BLaER1 treated with 17β-estradiol and CSF1 and Interleukin-3, amounts not matched to agents 10 nM and 100 nM (cell line): Measurements from ENCODE around the gene EIF2B4.
A peak's percentile ranks its signal among the peaks of the same experiment; 100 is the strongest.

ENCODE experiments used
- H3K27ac ChIP-seq, 11 experiments: shearing (Covaris generic); formaldehyde crosslinking; 2 replicates each; pipeline ENCODE4 v1.8.1; 2022
- H3K27me3 ChIP-seq, 11 experiments: shearing (Covaris generic); formaldehyde crosslinking; 2 replicates each; pipeline ENCODE4 v1.8.1; 2022
- H3K36me3 ChIP-seq, 11 experiments: shearing (Covaris generic); formaldehyde crosslinking; 2 replicates each; pipeline ENCODE4 v1.8.1; 2022
- H3K4me1 ChIP-seq, 10 experiments: shearing (Covaris generic); formaldehyde crosslinking; 2 replicates each; pipeline ENCODE4 v1.8.1; 2022
- H3K4me2 ChIP-seq, 11 experiments: shearing (Covaris generic); formaldehyde crosslinking; 2 replicates each; pipeline ENCODE4 v1.8.1; 2022
- H3K4me3 ChIP-seq, 10 experiments: shearing (Covaris generic); formaldehyde crosslinking; 2 replicates each; pipeline ENCODE4 v1.8.1; 2022
- H3K9ac ChIP-seq, 11 experiments: shearing (Covaris generic); formaldehyde crosslinking; 2 replicates each; pipeline ENCODE4 v1.8.1; 2022
- H3K9me3 ChIP-seq, 11 experiments: shearing (Covaris generic); formaldehyde crosslinking; replicated peaks in 1 of 11; 2 replicates each; pipeline ENCODE4 v1.8.1; 2022
- H4K20me1 ChIP-seq, 11 experiments: shearing (Covaris generic); formaldehyde crosslinking; 2 replicates each; pipeline ENCODE4 v1.8.1; 2022
- Cebpa-rat ChIP-seq, 11 experiments: shearing (Covaris generic); IDR thresholded peaks; 2 replicates each; pipeline ENCODE4 v1.8.1; 2022

Gene EIF2B4

DNA sequence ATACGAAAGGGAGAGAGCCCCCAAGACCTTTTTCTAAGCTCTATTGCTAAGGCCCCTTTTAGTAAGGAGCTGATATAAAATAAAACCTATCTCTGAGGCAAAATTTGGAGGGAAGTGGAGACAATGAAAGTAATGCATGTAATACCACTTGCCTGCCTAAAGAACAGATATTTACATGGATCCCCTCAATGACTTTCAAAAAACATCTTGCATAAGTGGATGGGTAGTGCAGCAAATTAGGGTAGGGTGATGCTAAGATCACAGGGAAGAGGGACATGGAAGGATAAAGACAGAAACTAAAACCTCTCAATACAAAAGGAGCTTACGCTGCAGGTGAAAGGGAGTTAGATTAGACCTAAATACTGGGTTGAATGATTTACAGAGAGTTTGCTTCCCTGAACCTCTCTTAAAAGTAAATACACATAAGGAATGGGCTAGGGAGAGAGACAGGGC is 9.3 kb upstream of the EIF2B4 start:
- peak overlapping the region; percentile 78 to 96 (median 87) for H3K27ac ChIP-seq
- H3K9ac ChIP-seq, result peak overlapping the region; percentile 82 to 94 (median 88)
- H3K36me3 ChIP-seq, result peaks cover 74 to 88% (median 83%) of the 10 kb centered on the region in 11 experiments

DNA sequence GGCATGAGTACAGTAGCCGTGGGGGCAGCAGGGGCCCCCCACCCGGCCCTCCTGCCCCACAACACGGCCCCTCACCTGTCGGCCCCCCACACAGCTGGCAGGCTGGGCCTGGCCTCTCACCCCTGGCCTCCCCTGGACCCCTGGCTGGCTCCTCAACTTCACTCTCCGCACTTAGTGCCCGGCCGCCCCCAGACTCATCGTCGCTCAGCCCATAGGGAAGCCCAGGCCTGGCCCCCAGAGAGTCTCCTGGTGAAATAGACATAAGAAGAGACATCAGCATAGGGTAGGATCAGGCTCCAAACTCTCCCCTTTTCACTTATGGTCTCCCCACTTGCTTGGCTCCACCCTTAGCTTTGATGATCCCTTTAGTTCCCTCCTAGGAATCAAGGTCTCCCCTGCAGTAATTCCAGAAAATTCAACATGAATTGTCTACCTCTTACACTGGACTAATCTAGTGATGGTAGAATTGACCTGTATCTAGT is 8.7 kb upstream of the EIF2B4 start:
- Histone ChIP-seq H3K4me1 (peaks cover 19 to 53% (median 26%) of the 10 kb centered on the region in 10 experiments), H3K9me3 (no peaks in the 10 kb centered on the region), H3K9ac (peak overlapping the region; percentile 82 to 94 (median 88)), H3K36me3 (peaks cover 72 to 88% (median 82%) of the 10 kb centered on the region in 11 experiments), H3K27me3 (no peaks in the 10 kb centered on the region), H3K4me2 (peak overlapping the region; percentile 89 to 99 (median 93)), H4K20me1 (peaks cover 8 to 49% (median 35%) of the 10 kb centered on the region in 11 experiments; a peak in 15 of 22 replicates), H3K4me3 (peak overlapping the region in 9 of 10 experiments; percentile 67 to 85 (median 74); a peak in 17 of 20 replicates), H3K27ac (peak overlapping the region in 8 of 11 experiments; percentile 8 to 96 (median 87); a peak in 13 of 22 replicates)
- TF ChIP-seq Cebpa-rat (IDR thresholded peaks at IDR 0.05), result no peak

More for the DNA sequence above, 9.3 kb upstream of the EIF2B4 start:
- no peaks in the 10 kb centered on the region for H3K9me3 ChIP-seq
- no peaks in the 10 kb centered on the region for H3K27me3 ChIP-seq
- H3K4me2 ChIP-seq, result peak overlapping the region; percentile 89 to 99 (median 93)
- H4K20me1 ChIP-seq, result peaks cover 8 to 46% (median 35%) of the 10 kb centered on the region in 11 experiments; a peak in 15 of 22 replicates
- peak overlapping the region; percentile 67 to 85 (median 72) for H3K4me3 ChIP-seq
- H3K4me1 ChIP-seq, result peaks cover 19 to 52% (median 25%) of the 10 kb centered on the region in 10 experiments
- no peak for TF ChIP-seq Cebpa-rat (IDR thresholded peaks at IDR 0.05)

DNA sequence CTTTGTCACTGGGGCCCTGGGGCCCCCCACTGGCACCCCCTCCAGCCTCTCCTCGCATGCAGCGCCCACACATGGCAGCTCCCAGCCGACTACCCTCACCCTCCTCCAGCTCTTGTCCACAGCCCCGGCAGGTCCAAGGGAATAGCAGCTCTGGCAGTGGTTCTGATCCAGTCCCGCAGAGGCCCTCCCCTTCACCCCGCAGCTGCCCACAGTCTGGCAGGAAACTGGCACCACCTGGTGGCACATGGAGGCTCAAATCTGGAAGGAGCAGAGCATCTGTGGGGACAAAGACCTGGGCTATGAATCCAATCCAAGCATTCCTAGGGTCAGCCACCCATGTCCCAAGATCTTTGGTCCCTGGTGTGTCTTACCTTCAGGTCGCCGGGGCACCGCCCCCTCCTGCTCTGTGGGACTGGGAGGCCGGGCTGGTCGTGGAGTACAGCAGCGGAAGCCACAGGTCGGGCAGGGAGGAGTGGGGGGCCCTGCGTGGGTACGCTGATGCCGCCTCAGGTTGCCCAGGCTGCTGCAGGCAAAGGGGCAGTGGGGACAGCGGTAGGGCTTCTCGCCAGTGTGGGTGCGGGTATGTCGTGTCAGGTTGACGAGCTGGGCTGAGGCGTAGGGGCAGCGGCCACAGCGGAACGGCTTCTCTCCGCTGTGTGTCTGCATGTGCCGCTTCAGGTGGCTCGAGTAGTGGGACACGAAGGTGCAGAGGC is 8.1 kb upstream of the EIF2B4 start:
- Histone ChIP-seq H3K4me1 (peaks cover 24 to 55% (median 32%) of the 10 kb centered on the region in 10 experiments), H3K27ac (peak overlapping the region in 6 of 11 experiments; percentile 8 to 94 (median 60); a peak in 8 of 22 replicates), H4K20me1 (peaks cover 8 to 49% (median 38%) of the 10 kb centered on the region in 11 experiments; a peak in 15 of 22 replicates), H3K4me3 (peak overlapping the region in 7 of 10 experiments; percentile 67 to 80 (median 74); a peak in 7 of 20 replicates), H3K9me3 (no peaks in the 10 kb centered on the region), H3K36me3 (peaks cover 72 to 88% (median 82%) of the 10 kb centered on the region in 11 experiments), H3K4me2 (peak overlapping the region; percentile 89 to 99 (median 93); a peak in 19 of 22 replicates), H3K27me3 (no peaks in the 10 kb centered on the region), H3K9ac (peak overlapping the region; percentile 82 to 94 (median 88); a peak in 20 of 22 replicates)
- TF ChIP-seq Cebpa-rat (IDR thresholded peaks at IDR 0.05), result no peak

DNA sequence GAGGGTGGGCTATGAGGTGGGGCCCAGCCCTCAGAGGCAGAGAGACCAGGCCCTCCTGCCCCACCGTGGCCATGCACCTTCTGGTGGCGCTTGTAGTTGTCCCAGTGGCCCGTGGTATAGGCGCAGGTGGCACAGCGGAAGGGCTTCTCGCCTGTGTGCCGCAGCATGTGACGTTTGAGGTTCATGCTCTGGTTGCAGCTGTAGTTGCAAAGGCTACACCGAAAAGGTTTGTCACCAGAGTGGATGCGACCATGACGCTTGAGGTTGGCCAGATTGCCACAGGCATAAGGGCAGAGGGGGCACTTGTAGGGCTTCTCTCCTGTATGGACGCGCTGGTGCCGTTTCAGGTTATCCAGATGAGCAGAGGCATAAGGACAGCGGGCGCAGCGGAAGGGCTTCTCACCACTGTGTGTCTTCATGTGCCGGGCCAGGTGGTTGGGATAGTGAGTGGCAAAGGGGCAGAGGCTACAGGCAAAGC is 7.5 kb upstream of the EIF2B4 start:
- Histone ChIP-seq H4K20me1 (peaks cover 8 to 49% (median 38%) of the 10 kb centered on the region in 11 experiments; a peak in 15 of 22 replicates), H3K4me2 (peak overlapping the region in 5 of 11 experiments; percentile 89 to 99 (median 92); a peak in 6 of 22 replicates), H3K36me3 (peaks cover 74 to 88% (median 81%) of the 10 kb centered on the region in 11 experiments), H3K4me3 (no peak overlapping the region), H3K27me3 (no peaks in the 10 kb centered on the region), H3K27ac (peak overlapping the region in 1 of 11 experiments; percentile 34; a peak in 1 of 22 replicates), H3K9ac (peak overlapping the region in 6 of 11 experiments; percentile 9 to 94 (median 88); a peak in 8 of 22 replicates), H3K4me1 (peaks cover 30 to 59% (median 38%) of the 10 kb centered on the region in 10 experiments), H3K9me3 (no peaks in the 10 kb centered on the region)
- TF ChIP-seq Cebpa-rat (IDR thresholded peaks at IDR 0.05), result no peak

DNA sequence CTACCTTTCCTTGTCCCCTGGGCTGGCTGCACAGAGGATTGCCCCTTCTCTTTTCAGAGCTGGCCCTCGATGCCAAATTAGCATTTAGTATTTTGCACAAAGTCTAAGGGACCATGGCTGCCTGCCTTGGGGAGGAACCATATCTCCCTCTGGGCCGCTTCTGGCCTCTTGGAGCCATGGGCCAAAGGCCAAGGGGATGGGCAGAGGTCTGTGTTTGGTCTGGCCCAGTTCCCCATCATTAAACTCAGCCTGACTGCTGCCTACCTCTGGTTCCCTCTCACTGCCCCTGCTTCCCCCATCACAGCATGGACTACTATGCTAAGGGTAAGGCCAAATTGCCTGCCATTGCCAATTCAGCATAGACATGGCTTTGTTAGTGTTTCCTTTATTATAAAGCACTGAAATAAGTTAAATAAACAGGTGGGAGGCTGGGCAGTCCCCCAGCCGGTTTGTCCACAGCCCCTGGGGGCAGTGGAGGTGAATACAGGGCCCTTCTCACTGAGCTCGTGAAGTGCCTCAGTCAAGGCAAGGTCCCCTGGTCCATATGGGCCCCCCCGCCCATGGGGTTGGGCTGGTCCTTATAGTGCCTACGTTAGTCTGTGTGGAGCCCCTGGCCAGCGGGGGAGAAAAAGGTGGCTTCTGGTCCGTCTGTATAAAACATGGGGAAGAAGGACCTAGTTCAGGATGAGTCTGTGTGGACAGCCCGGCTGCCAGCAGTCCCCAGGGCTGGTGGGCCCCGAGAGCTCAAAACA is 6.9 kb upstream of the EIF2B4 start:
- no peaks in the 10 kb centered on the region for H3K27me3 ChIP-seq
- H3K4me1 ChIP-seq, result peaks cover 36 to 65% (median 44%) of the 10 kb centered on the region in 10 experiments
- peak overlapping the region in 2 of 11 experiments; percentile 3 to 9; a peak in 4 of 22 replicates for H3K9ac ChIP-seq
- H3K36me3 ChIP-seq, result peaks cover 68 to 88% (median 76%) of the 10 kb centered on the region in 11 experiments
- H3K4me3 ChIP-seq, result no peak overlapping the region
- H3K4me2 ChIP-seq, result no peak overlapping the region; a peak in 1 of 22 replicates
- no peak for TF ChIP-seq Cebpa-rat (IDR thresholded peaks at IDR 0.05)
- H3K27ac ChIP-seq, result no peak overlapping the region
- H4K20me1 ChIP-seq, result peaks cover 11 to 50% (median 39%) of the 10 kb centered on the region in 11 experiments; a peak in 15 of 22 replicates
- H3K9me3 ChIP-seq, result no peaks in the 10 kb centered on the region

DNA sequence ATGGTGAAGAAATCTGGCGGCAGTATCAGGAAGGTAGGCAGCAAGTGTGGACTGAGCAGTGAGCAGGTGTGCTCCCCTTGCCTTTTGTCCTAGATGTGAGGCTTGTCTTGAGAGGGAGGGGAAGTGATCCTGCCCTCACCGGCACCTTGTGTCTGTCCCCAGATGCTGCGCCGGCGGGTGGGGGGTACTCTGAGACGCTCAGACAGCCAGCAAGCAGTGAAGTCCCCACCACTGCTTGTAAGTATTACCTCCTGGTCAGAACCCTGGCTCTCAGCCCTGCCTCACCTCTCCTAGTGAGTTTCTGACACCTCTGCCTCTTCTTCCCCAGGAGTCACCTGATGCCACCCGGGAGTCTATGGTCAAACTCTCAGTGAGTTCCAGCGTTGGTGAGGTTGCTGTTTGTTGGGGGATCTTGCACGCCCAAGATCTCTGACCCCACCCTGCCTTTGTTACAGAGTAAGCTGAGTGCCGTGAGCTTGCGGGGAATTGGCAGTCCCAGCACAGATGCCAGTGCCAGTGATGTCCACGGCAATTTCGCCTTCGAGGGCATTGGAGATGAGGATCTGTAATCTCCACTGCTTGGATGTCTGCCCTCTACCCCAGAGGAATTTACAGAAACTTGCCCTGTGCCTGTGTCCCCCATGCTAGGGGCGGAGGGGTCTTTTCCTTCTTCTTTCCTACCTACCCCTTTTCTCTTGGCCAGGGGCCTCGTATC is 6.2 kb upstream of the EIF2B4 start:
- Histone ChIP-seq H3K9ac (peak overlapping the region in 2 of 11 experiments; percentile 3 to 9; a peak in 4 of 22 replicates), H3K4me1 (peaks cover 43 to 69% (median 51%) of the 10 kb centered on the region in 10 experiments), H3K9me3 (no peaks in the 10 kb centered on the region), H3K36me3 (peaks cover 61 to 83% (median 69%) of the 10 kb centered on the region in 11 experiments), H3K4me2 (no peak overlapping the region), H3K4me3 (no peak overlapping the region), H3K27me3 (no peaks in the 10 kb centered on the region), H3K27ac (no peak overlapping the region), H4K20me1 (peaks cover 17 to 50% (median 39%) of the 10 kb centered on the region in 11 experiments; a peak in 16 of 22 replicates)
- TF ChIP-seq Cebpa-rat (IDR thresholded peaks at IDR 0.05), result no peak

DNA sequence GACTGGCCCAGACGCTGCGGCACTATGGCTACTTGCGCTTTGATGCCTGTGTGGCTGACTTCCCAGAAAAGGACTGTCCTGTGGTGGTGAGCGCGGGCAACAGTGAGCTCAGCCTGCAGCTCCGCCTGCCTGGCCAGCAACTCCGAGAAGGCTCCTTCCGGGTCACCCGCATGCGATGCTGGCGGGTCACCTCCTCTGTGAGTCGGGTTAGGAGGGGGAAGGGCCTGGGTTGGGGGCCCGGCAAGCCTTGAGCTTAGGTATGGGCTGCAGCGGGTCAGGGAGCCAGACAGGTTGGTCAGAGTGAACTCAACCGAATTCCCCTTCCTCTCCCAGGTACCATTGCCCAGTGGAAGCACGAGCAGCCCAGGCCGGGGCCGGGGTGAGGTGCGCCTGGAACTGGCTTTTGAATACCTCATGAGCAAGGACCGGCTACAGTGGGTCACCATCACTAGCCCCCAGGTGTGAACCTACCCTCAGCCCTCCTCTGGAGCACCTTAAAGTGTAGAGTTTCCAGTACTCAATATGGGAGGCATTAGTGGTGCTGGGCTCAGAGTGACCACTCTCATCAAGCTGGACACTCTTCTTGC is 5.5 kb upstream of the EIF2B4 start:
- no peak overlapping the region for H3K4me3 ChIP-seq
- peaks cover 44 to 62% (median 48%) of the 10 kb centered on the region in 10 experiments for H3K4me1 ChIP-seq
- H3K36me3 ChIP-seq, result peaks cover 59 to 79% (median 63%) of the 10 kb centered on the region in 11 experiments
- no peak overlapping the region for H3K4me2 ChIP-seq
- H4K20me1 ChIP-seq, result peaks cover 17 to 50% (median 39%) of the 10 kb centered on the region in 11 experiments; a peak in 16 of 22 replicates
- no peak for TF ChIP-seq Cebpa-rat (IDR thresholded peaks at IDR 0.05)
- no peak overlapping the region for H3K27ac ChIP-seq
- no peaks in the 10 kb centered on the region for H3K27me3 ChIP-seq
- H3K9me3 ChIP-seq, result no peaks in the 10 kb centered on the region
- no peak overlapping the region for H3K9ac ChIP-seq
